DND-41 (cell line): Measurements from ENCODE around the gene SIRT5.
A peak's percentile ranks its signal among the peaks of the same experiment; 100 is the strongest.

Source experiments
- ATAC-seq: fragments of 200-7000 bp; cut with Tn5 transposase; 3 replicates; pipeline ENCODE4 v1.9.1; 2021; ENCODE audit warnings: low read depth; ENCODE audit not compliant: insufficient read depth
- DNase-seq: peaks from one replicate; pipeline ENCODE4 v3.0.0-alpha.2; 2020
- H2AFZ ChIP-seq: 2 replicates; pipeline ENCODE4 v1.6.0; 2012; ENCODE audit warnings: low read depth, low read length
- H3K27ac ChIP-seq: 2 replicates; pipeline ENCODE4 v1.5.1; 2012; ENCODE audit warnings: low read length, inconsistent platforms
- H3K27me3 ChIP-seq: fragments of 200-600 bp; sonication (generic); 2 replicates; pipeline ENCODE4 v1.6.0; 2012; ENCODE audit warnings: low read length, mild to moderate bottlenecking, inconsistent platforms; ENCODE audit not compliant: insufficient read depth, poor library complexity
- H3K36me3 ChIP-seq: 2 replicates; pipeline ENCODE4 v1.5.1; 2012; ENCODE audit warnings: low read length, inconsistent platforms; ENCODE audit not compliant: insufficient read depth
- H3K4me1 ChIP-seq: 2 replicates; pipeline ENCODE4 v1.5.1; 2012; ENCODE audit warnings: mild to moderate bottlenecking, low read length; ENCODE audit not compliant: insufficient read depth
- H3K4me2 ChIP-seq: 2 replicates; pipeline ENCODE4 v1.6.0; 2012; ENCODE audit warnings: mild to moderate bottlenecking, moderate library complexity, low read length, inconsistent platforms; ENCODE audit not compliant: insufficient read depth
- H3K4me3 ChIP-seq, 2 experiments: fragments of 200-600 bp in 1 of 2; shearing (Covaris generic) in 1 of 2; 2 replicates each; pipeline ENCODE4 v1.5.1; 2012 to 2016; ENCODE audit warnings: inconsistent platforms in 2 of 2, low read length in 2 of 2, mild to moderate bottlenecking in 2 of 2, low read depth in 1 of 2, moderate library complexity in 1 of 2
- H3K79me2 ChIP-seq: 2 replicates; pipeline ENCODE4 v1.6.0; 2012; ENCODE audit warnings: low read length, inconsistent platforms; ENCODE audit not compliant: insufficient read depth
- H3K9ac ChIP-seq: 2 replicates; pipeline ENCODE4 v1.6.0; 2012; ENCODE audit warnings: low read depth, mild to moderate bottlenecking, inconsistent platforms, low read length, moderate library complexity
- H3K9me3 ChIP-seq: 2 replicates; pipeline ENCODE4 v1.5.1; 2012; ENCODE audit warnings: low read length, moderate library complexity, mild to moderate bottlenecking, inconsistent platforms; ENCODE audit not compliant: insufficient read depth, severe bottlenecking
- H4K20me1 ChIP-seq: 2 replicates; pipeline ENCODE4 v1.6.0; 2012; ENCODE audit warnings: low read length; ENCODE audit not compliant: insufficient read depth
- CTCF ChIP-seq: IDR thresholded peaks from 2 replicates; pipeline ENCODE4 v1.5.1; 2012; ENCODE audit warnings: borderline replicate concordance, low read length, moderate library complexity, mild to moderate bottlenecking; ENCODE audit not compliant: poor library complexity, severe bottlenecking; ENCODE audit errors: extremely low read depth
- EZH2 ChIP-seq: IDR thresholded peaks from 3 replicates; pipeline ENCODE4 v1.6.1; 2012; ENCODE audit warnings: borderline replicate concordance, low read depth, mild to moderate bottlenecking, moderate library complexity, low read length, inconsistent platforms; ENCODE audit not compliant: severe bottlenecking

The SIRT5 gene

GRCh38 chr6:13574571-13575376 lies at the start of gene SIRT5:
TSS of gene SIRT5 (plus strand) at chr6:13574601. CDS start at chr6:13584111, 9,510 bp downstream.
- no peaks in the 10 kb centered on the region for H3K27me3 ChIP-seq
- H3K27ac ChIP-seq = peak within 1 kb of the TSS; percentile 98
- H3K9me3 ChIP-seq = no peaks in the 10 kb centered on the region
- ATAC-seq = peak; percentile 63
- H4K20me1 ChIP-seq = no peaks in the 10 kb centered on the region
- H3K79me2 ChIP-seq = peaks cover 8% of the 10 kb centered on the region
- peak within 1 kb of the TSS; percentile 99 for H3K4me2 ChIP-seq
- TF ChIP-seq CTCF (no peak), EZH2 (no peak)
- peak within 1 kb of the TSS; percentile 100 for H3K9ac ChIP-seq
- peak within 1 kb of the TSS; percentile 99 for H2AFZ ChIP-seq
- peak within 1 kb of the TSS; percentile 87 to 99 for H3K4me3 ChIP-seq
- no peaks in the 10 kb centered on the region; the same call in 1 of the 2 replicates for H3K36me3 ChIP-seq
- peaks cover 14% of the 10 kb centered on the region for H3K4me1 ChIP-seq
- no peak for DNase-seq

- Histone ChIP-seq H3K27ac (peak overlapping the region; percentile 53; the same call in 1 of the 2 replicates), H3K79me2 (no peaks in the 10 kb centered on the region), H3K4me1 (peaks cover 17% of the 10 kb centered on the region), H3K4me3 (no peak overlapping the region), H3K9me3 (no peaks in the 10 kb centered on the region), H2AFZ (no peak overlapping the region), H3K4me2 (no peak overlapping the region), H3K9ac (no peak overlapping the region), H4K20me1 (no peaks in the 10 kb centered on the region), H3K36me3 (no peaks in the 10 kb centered on the region), H3K27me3 (no peaks in the 10 kb centered on the region)
- DNase-seq (no peak), ATAC-seq (no peak)
- TF ChIP-seq EZH2 = no peak
- TF ChIP-seq CTCF = no peak
Measured at GRCh38 chr6:13524801-13525508, 49.4 kb upstream of the SIRT5 start.

- Histone ChIP-seq H3K9ac (peak overlapping the region; percentile 9; the same call in 1 of the 2 replicates), H3K4me1 (peaks cover 17% of the 10 kb centered on the region), H3K4me2 (peak overlapping the region; percentile 39; the same call in 1 of the 2 replicates), H3K27me3 (no peaks in the 10 kb centered on the region), H2AFZ (0 out of 2 replicates have a peak overlapping the region, but pooled peaks have one; percentile 72), H3K36me3 (no peaks in the 10 kb centered on the region), H3K79me2 (no peaks in the 10 kb centered on the region), H3K9me3 (no peaks in the 10 kb centered on the region), H3K27ac (peak overlapping the region; percentile 53), H4K20me1 (no peaks in the 10 kb centered on the region), H3K4me3 (no peak overlapping the region)
- TF ChIP-seq CTCF = no peak
- no peak for ATAC-seq
- no peak for DNase-seq
Measured at GRCh38 chr6:13526357-13526726, 48.1 kb upstream of the SIRT5 start.
